T-helper 1 cell treated with Interleukin-12 subunit alpha and Interleukin-12 subunit beta and Interleukin-4 antibody, amounts not matched to agents 30 μg/mL and 1 μg/mL, for 36 hours (primary cell): ENCODE data around the gene PDIA6.
A peak's percentile ranks its signal among the peaks of the same experiment; 100 is the strongest.
"Not testable (repeated sequence)": the region's sequence is repeated elsewhere in the genome, so short reads cannot be mapped to it uniquely, and the experiment has no call there.

ENCODE experiments used
- H3K27ac Mint-ChIP-seq: one replicate; pipeline ENCODE4 v1.8.0; 2021; ENCODE audit warnings: mild to moderate bottlenecking, mixed read lengths
- H3K27me3 Mint-ChIP-seq: one replicate; pipeline ENCODE4 v1.8.0; 2021; ENCODE audit warnings: low read depth, mixed read lengths
- H3K36me3 Mint-ChIP-seq: one replicate; pipeline ENCODE4 v1.8.0; 2021; ENCODE audit warnings: low read depth, mixed read lengths
- H3K4me1 Mint-ChIP-seq: one replicate; pipeline ENCODE4 v1.8.0; 2021; ENCODE audit warnings: low read depth, mixed read lengths
- H3K4me3 Mint-ChIP-seq: one replicate; pipeline ENCODE4 v1.8.0; 2021; ENCODE audit warnings: mild to moderate bottlenecking, moderate library complexity, mixed read lengths
- H3K9me3 Mint-ChIP-seq: one replicate; pipeline ENCODE4 v1.8.0; 2021; ENCODE audit warnings: mixed read lengths

The PDIA6 gene

GRCh38 chr2:10785260-10785659 is 27.3 kb downstream of the PDIA6 start:
- H3K36me3 Mint-ChIP-seq: peaks cover 65% of the 10 kb centered on the region
- H3K4me3 Mint-ChIP-seq: no peak overlapping the region
- H3K9me3 Mint-ChIP-seq: no peaks in the 10 kb centered on the region
- H3K27me3 Mint-ChIP-seq: no peaks in the 10 kb centered on the region
- H3K4me1 Mint-ChIP-seq: no peaks in the 10 kb centered on the region
- H3K27ac Mint-ChIP-seq: peak overlapping the region; percentile 14

- no peak overlapping the region for H3K27ac Mint-ChIP-seq
- H3K4me3 Mint-ChIP-seq: no peak overlapping the region
- no peaks in the 10 kb centered on the region for H3K4me1 Mint-ChIP-seq
- no peaks in the 10 kb centered on the region for H3K27me3 Mint-ChIP-seq
- H3K36me3 Mint-ChIP-seq: peaks cover 65% of the 10 kb centered on the region
- H3K9me3 Mint-ChIP-seq: no peaks in the 10 kb centered on the region
Measured at GRCh38 chr2:10784719-10785118, 27.9 kb downstream of the PDIA6 start.

GRCh38 chr2:10783421-10783820 is 29.2 kb downstream of the PDIA6 start:
- H3K4me3 Mint-ChIP-seq: no peak overlapping the region
- no peaks in the 10 kb centered on the region for H3K9me3 Mint-ChIP-seq
- peaks cover 59% of the 10 kb centered on the region for H3K36me3 Mint-ChIP-seq
- no peaks in the 10 kb centered on the region for H3K4me1 Mint-ChIP-seq
- H3K27ac Mint-ChIP-seq: no peak overlapping the region
- no peaks in the 10 kb centered on the region for H3K27me3 Mint-ChIP-seq

GRCh38 chr2:10781746-10782145 is 30.8 kb downstream of the PDIA6 start:
- H3K4me1 Mint-ChIP-seq: no peaks in the 10 kb centered on the region
- H3K9me3 Mint-ChIP-seq: no peaks in the 10 kb centered on the region
- no peak overlapping the region for H3K27ac Mint-ChIP-seq
- no peaks in the 10 kb centered on the region for H3K27me3 Mint-ChIP-seq
- peaks cover 46% of the 10 kb centered on the region for H3K36me3 Mint-ChIP-seq
- H3K4me3 Mint-ChIP-seq: no peak overlapping the region

GRCh38 chr2:10780821-10781220 is 31.8 kb downstream of the PDIA6 start:
- H3K27ac Mint-ChIP-seq, H3K27me3 Mint-ChIP-seq, H3K4me3 Mint-ChIP-seq, H3K9me3 Mint-ChIP-seq, H3K4me1 Mint-ChIP-seq: not testable (repeated sequence)
- H3K36me3 Mint-ChIP-seq: peaks cover 40% of the 10 kb centered on the region

GRCh38 chr2:10780491-10780820 is 32.1 kb downstream of the PDIA6 start:
- H3K27ac Mint-ChIP-seq: no peak overlapping the region
- H3K4me1 Mint-ChIP-seq: no peaks in the 10 kb centered on the region
- H3K9me3 Mint-ChIP-seq: no peaks in the 10 kb centered on the region
- H3K36me3 Mint-ChIP-seq: peaks cover 40% of the 10 kb centered on the region
- no peak overlapping the region for H3K4me3 Mint-ChIP-seq
- no peaks in the 10 kb centered on the region for H3K27me3 Mint-ChIP-seq

GRCh38 chr2:10779776-10780490 is 32.7 kb downstream of the PDIA6 start:
- Mint-ChIP-seq H3K27me3 (no peaks in the 10 kb centered on the region), H3K4me3 (no peak overlapping the region), H3K4me1 (no peaks in the 10 kb centered on the region), H3K36me3 (peaks cover 34% of the 10 kb centered on the region), H3K9me3 (no peaks in the 10 kb centered on the region), H3K27ac (no peak overlapping the region)

- H3K4me1 Mint-ChIP-seq: no peaks in the 10 kb centered on the region
- no peaks in the 10 kb centered on the region for H3K9me3 Mint-ChIP-seq
- no peak overlapping the region for H3K27ac Mint-ChIP-seq
- H3K36me3 Mint-ChIP-seq: peaks cover 22% of the 10 kb centered on the region
- no peaks in the 10 kb centered on the region for H3K27me3 Mint-ChIP-seq
- H3K4me3 Mint-ChIP-seq: no peak overlapping the region
Measured at GRCh38 chr2:10778724-10779115, 33.9 kb downstream of the PDIA6 start.

GRCh38 chr2:10777842-10778723 is 34.5 kb downstream of the PDIA6 start:
- Mint-ChIP-seq H3K27me3 (no peaks in the 10 kb centered on the region), H3K4me3 (no peak overlapping the region), H3K4me1 (no peaks in the 10 kb centered on the region), H3K9me3 (no peaks in the 10 kb centered on the region), H3K36me3 (peaks cover 17% of the 10 kb centered on the region), H3K27ac (no peak overlapping the region)

GRCh38 chr2:10777111-10777841 is 35.3 kb downstream of the PDIA6 start:
- no peak overlapping the region for H3K27ac Mint-ChIP-seq
- H3K4me1 Mint-ChIP-seq: no peaks in the 10 kb centered on the region
- H3K27me3 Mint-ChIP-seq: no peaks in the 10 kb centered on the region
- no peak overlapping the region for H3K4me3 Mint-ChIP-seq
- H3K9me3 Mint-ChIP-seq: no peaks in the 10 kb centered on the region
- H3K36me3 Mint-ChIP-seq: peaks cover 14% of the 10 kb centered on the region

GRCh38 chr2:10776231-10776977 is 36.2 kb downstream of the PDIA6 start:
- Mint-ChIP-seq H3K9me3 (no peaks in the 10 kb centered on the region), H3K4me3 (no peak overlapping the region), H3K36me3 (peaks cover 9% of the 10 kb centered on the region), H3K4me1 (no peaks in the 10 kb centered on the region), H3K27ac (no peak overlapping the region), H3K27me3 (no peaks in the 10 kb centered on the region)

GRCh38 chr2:10775831-10776230 is 36.8 kb downstream of the PDIA6 start:
- no peaks in the 10 kb centered on the region for H3K9me3 Mint-ChIP-seq
- no peaks in the 10 kb centered on the region for H3K4me1 Mint-ChIP-seq
- H3K36me3 Mint-ChIP-seq: peaks cover 7% of the 10 kb centered on the region
- no peak overlapping the region for H3K27ac Mint-ChIP-seq
- no peaks in the 10 kb centered on the region for H3K27me3 Mint-ChIP-seq
- no peak overlapping the region for H3K4me3 Mint-ChIP-seq

GRCh38 chr2:10775021-10775780 is 37.4 kb downstream of the PDIA6 start:
- Mint-ChIP-seq H3K4me1 (no peaks in the 10 kb centered on the region), H3K27ac (no peak overlapping the region), H3K36me3 (peaks cover 5% of the 10 kb centered on the region), H3K9me3 (no peaks in the 10 kb centered on the region), H3K27me3 (no peaks in the 10 kb centered on the region), H3K4me3 (no peak overlapping the region)

- Mint-ChIP-seq H3K9me3 (no peaks in the 10 kb centered on the region), H3K36me3 (peaks cover 2% of the 10 kb centered on the region), H3K4me3 (no peak overlapping the region), H3K4me1 (no peaks in the 10 kb centered on the region), H3K27ac (no peak overlapping the region), H3K27me3 (no peaks in the 10 kb centered on the region)
Measured at GRCh38 chr2:10774394-10774793, 38.2 kb downstream of the PDIA6 start.
